ENCODE measurements around the gene SNX32. TPM values are rescaled to one million over a fixed set of nuclear protein-coding genes. Genes with fewer than 3 reads are reported as not detected.

The SNX32 gene
- total and polyA plus RNA-seq, 9 of the 15 experiments (the other 6 are each of a cell fraction or from before 2014, with no cell fraction given) = 0.03 TPM; not detected in 7

DNA sequence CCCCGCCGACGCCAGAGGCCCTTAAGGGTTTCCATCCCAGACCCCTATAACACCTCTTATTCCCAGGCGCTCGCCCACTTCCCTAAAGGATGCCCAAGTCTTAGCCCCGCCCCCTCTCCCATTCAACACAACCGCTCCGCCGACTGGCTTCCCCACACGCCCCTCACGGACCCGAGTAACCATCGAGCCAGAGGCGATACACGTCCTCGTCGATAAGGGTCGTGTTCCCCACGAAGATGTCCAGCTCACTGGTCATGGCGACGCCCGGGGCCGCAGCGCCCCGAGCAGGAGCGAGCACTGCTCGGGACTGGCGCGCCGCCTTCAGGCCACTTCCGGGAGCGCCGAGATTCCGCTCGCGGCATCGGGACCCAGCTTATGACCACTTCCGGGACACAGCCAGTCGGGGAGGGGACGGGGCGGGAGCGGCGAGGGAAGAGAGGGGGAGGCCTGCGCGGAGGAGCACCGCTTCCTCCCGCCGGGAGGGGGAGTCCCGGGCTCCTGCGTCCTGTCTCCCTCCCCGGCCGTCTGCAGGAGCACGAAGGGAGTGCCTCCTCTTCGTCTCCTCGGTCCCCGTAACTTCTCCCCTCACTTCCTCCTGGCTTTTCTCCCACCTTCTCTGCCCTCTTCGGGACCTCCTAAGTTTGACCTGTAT, 54.5 kb downstream of the SNX32 start, which contains the start of gene FIBP (continued):
- TF ChIP-seq, protein P1, sequence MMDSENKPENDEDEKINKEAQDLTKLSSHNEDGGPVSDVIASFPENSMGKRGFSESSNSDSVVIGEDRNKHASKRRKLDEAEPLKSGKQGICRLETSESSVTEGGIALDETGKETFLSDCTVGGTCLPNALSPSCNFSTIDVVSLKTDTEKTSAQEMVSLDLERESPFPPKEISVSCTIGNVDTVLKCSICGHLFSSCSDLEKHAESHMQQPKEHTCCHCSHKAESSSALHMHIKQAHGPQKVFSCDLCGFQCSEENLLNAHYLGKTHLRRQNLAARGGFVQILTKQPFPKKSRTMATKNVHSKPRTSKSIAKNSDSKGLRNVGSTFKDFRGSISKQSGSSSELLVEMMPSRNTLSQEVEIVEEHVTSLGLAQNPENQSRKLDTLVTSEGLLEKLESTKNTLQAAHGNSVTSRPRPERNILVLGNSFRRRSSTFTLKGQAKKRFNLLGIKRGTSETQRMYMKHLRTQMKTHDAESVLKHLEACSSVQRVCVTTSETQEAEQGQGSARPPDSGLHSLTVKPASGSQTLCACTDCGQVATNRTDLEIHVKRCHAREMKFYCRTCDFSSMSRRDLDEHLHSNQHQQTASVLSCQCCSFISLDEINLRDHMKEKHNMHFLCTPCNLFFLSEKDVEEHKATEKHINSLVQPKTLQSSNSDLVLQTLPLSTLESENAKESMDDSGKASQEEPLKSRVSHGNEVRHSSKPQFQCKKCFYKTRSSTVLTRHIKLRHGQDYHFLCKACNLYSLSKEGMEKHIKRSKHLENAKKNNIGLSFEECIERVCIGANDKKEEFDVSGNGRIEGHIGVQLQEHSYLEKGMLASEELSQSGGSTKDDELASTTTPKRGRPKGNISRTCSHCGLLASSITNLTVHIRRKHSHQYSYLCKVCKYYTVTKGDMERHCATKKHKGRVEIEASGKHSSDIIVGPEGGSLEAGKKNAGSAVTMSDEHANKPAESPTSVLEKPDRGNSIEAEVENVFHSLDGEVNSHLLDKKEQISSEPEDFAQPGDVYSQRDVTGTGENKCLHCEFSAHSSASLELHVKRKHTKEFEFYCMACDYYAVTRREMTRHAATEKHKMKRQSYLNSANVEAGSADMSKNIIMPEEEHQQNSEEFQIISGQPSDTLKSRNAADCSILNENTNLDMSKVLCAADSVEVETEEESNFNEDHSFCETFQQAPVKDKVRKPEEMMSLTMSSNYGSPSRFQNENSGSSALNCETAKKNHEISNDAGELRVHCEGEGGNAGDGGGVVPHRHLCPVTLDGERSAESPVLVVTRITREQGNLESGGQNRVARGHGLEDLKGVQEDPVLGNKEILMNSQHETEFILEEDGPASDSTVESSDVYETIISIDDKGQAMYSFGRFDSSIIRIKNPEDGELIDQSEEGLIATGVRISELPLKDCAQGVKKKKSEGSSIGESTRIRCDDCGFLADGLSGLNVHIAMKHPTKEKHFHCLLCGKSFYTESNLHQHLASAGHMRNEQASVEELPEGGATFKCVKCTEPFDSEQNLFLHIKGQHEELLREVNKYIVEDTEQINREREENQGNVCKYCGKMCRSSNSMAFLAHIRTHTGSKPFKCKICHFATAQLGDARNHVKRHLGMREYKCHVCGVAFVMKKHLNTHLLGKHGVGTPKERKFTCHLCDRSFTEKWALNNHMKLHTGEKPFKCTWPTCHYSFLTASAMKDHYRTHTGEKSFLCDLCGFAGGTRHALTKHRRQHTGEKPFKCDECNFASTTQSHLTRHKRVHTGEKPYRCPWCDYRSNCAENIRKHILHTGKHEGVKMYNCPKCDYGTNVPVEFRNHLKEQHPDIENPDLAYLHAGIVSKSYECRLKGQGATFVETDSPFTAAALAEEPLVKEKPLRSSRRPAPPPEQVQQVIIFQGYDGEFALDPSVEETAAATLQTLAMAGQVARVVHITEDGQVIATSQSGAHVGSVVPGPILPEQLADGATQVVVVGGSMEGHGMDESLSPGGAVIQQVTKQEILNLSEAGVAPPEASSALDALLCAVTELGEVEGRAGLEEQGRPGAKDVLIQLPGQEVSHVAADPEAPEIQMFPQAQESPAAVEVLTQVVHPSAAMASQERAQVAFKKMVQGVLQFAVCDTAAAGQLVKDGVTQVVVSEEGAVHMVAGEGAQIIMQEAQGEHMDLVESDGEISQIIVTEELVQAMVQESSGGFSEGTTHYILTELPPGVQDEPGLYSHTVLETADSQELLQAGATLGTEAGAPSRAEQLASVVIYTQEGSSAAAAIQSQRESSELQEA (IDR thresholded peaks at IDR 0.05; ENCODE audit: low read depth) = no peak
- TF ChIP-seq THRA (IDR thresholded peaks at IDR 0.05) = no peak
- peak; percentile 76; the same call in 1 of the 2 replicates for TF ChIP-seq MTA3 (IDR thresholded peaks at IDR 0.05; ENCODE audit: borderline replicate concordance)
- TF ChIP-seq SUPT5H (IDR thresholded peaks at IDR 0.05) = peak; percentile 94
- TF ChIP-seq CHD4 (IDR thresholded peaks at IDR 0.05; ENCODE audit: insufficient read depth, insufficient replicate concordance, low read depth, low read length, poor library complexity, severe bottlenecking) = no peak
- TF ChIP-seq NCOA1 (IDR thresholded peaks at IDR 0.05; ENCODE audit: low read depth) = peak; percentile 17; the same call in 1 of the 2 replicates
- no peak for TF ChIP-seq CBFA2T2 (conservative IDR thresholded peaks at IDR 0.05)
- TF ChIP-seq JUN (IDR thresholded peaks at IDR 0.05; ENCODE audit: borderline replicate concordance, low read depth, low read length) = no peak
- TF ChIP-seq JUN (CRISPR knock-in tag; IDR thresholded peaks at IDR 0.05; ENCODE audit: borderline replicate concordance) = no peak
- TF ChIP-seq ZKSCAN1 (IDR thresholded peaks at IDR 0.05; ENCODE audit: low read depth, low read length) = peak; percentile 63; the same call in 1 of the 2 replicates
- TF ChIP-seq ZNF586 (CRISPR knock-in tag; conservative IDR thresholded peaks at IDR 0.05) = no peak
- TF ChIP-seq, protein P2, sequence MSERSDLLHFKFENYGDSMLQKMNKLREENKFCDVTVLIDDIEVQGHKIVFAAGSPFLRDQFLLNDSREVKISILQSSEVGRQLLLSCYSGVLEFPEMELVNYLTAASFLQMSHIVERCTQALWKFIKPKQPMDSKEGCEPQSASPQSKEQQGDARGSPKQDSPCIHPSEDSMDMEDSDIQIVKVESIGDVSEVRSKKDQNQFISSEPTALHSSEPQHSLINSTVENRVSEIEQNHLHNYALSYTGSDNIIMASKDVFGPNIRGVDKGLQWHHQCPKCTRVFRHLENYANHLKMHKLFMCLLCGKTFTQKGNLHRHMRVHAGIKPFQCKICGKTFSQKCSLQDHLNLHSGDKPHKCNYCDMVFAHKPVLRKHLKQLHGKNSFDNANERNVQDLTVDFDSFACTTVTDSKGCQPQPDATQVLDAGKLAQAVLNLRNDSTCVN (CRISPR knock-in tag; IDR thresholded peaks at IDR 0.05) = no peak
- TF ChIP-seq, protein P3, sequence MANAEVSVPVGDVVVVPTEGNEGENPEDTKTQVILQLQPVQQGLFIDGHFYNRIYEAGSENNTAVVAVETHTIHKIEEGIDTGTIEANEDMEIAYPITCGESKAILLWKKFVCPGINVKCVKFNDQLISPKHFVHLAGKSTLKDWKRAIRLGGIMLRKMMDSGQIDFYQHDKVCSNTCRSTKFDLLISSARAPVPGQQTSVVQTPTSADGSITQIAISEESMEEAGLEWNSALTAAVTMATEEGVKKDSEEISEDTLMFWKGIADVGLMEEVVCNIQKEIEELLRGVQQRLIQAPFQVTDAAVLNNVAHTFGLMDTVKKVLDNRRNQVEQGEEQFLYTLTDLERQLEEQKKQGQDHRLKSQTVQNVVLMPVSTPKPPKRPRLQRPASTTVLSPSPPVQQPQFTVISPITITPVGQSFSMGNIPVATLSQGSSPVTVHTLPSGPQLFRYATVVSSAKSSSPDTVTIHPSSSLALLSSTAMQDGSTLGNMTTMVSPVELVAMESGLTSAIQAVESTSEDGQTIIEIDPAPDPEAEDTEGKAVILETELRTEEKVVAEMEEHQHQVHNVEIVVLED (CRISPR knock-in tag; IDR thresholded peaks at IDR 0.05) = peak; percentile 17; the same call in 1 of the 2 replicates
